Suprapubic skin (tissue), 4 donors: Measurements from ENCODE around the gene RBM14.

Source experiments
- CTCF ChIP-seq, 2 donors: fragments of 200-600 bp in 1 of 2; fragments of 450-650 bp in 1 of 2; sonication (generic) in 1 of 2; IDR thresholded peaks; one replicate each; pipeline ENCODE4 v1.5.1; 2016 to 2019; ENCODE audit warnings: antibody characterized with exemption in 2 of 2, mild to moderate bottlenecking in 1 of 2, moderate library complexity in 1 of 2
- EP300 ChIP-seq: sonication (generic); formaldehyde crosslinking; IDR thresholded peaks from one replicate; pipeline ENCODE4 v1.6.1; 2017; ENCODE audit warnings: antibody characterized with exemption
- POLR2A ChIP-seq, 2 donors: fragments of 450-650 bp; IDR thresholded peaks; one replicate each; pipeline ENCODE4 v1.6.1; 2017; ENCODE audit warnings: antibody characterized with exemption in 2 of 2, mild to moderate bottlenecking in 2 of 2, moderate library complexity in 2 of 2
- POLR2AphosphoS5 ChIP-seq, 3 donors: sonication (generic); formaldehyde crosslinking; IDR thresholded peaks; one replicate each; pipeline ENCODE4 v1.6.1; 2017; ENCODE audit warnings: antibody characterized with exemption in 3 of 3

- no peak for TF ChIP-seq POLR2A (IDR thresholded peaks at IDR 0.05)
- TF ChIP-seq CTCF (IDR thresholded peaks at IDR 0.05), result no peak
- no peak for TF ChIP-seq EP300
- no peak for TF ChIP-seq POLR2AphosphoS5 (IDR thresholded peaks at IDR 0.05)
Observed at GRCh38 chr11:66646828-66647227, 30.4 kb downstream of the RBM14 start.
